DND-41 (cell line): ENCODE results near the gene BABAM1.

ENCODE experiments used
- CTCF ChIP-seq: IDR thresholded peaks from 2 replicates; pipeline ENCODE4 v1.5.1; 2012; ENCODE audit warnings: borderline replicate concordance, low read length, moderate library complexity, mild to moderate bottlenecking; ENCODE audit not compliant: poor library complexity, severe bottlenecking; ENCODE audit errors: extremely low read depth
- EZH2 ChIP-seq: IDR thresholded peaks from 3 replicates; pipeline ENCODE4 v1.6.1; 2012; ENCODE audit warnings: borderline replicate concordance, low read depth, mild to moderate bottlenecking, moderate library complexity, low read length, inconsistent platforms; ENCODE audit not compliant: severe bottlenecking

- TF ChIP-seq CTCF (no peak), EZH2 (no peak)
Measured at GRCh38 chr19:17327654-17328516, 60.6 kb downstream of the BABAM1 start.
